HEK293 (cell line): ENCODE data around the gene SLC7A1.

Experiments used
- BCL11A ChIP-seq: fragments of 450-650 bp; formaldehyde crosslinking; IDR thresholded peaks from 2 replicates; pipeline ENCODE4 v1.5.1; 2016; ENCODE audit warnings: low read depth, missing biosample characterization, missing genetic modification characterization
- CTCF ChIP-seq: fragments of 450-650 bp; formaldehyde crosslinking; IDR thresholded peaks from 2 replicates; pipeline ENCODE4 v1.5.1; 2016; ENCODE audit warnings: missing biosample characterization, missing genetic modification characterization
- GFI1B ChIP-seq: fragments of 450-650 bp; formaldehyde crosslinking; IDR thresholded peaks from 2 replicates; pipeline ENCODE4 v1.5.1; 2016; ENCODE audit warnings: missing biosample characterization, missing genetic modification characterization
- MYNN ChIP-seq: fragments of 450-650 bp; formaldehyde crosslinking; IDR thresholded peaks from 2 replicates; pipeline ENCODE4 v1.5.1; 2016; ENCODE audit warnings: missing biosample characterization, missing genetic modification characterization, borderline replicate concordance
- SCRT2 ChIP-seq: fragments of 450-650 bp; formaldehyde crosslinking; IDR thresholded peaks from 2 replicates; pipeline ENCODE4 v1.5.1; 2016; ENCODE audit warnings: missing biosample characterization, missing genetic modification characterization
- YY1 ChIP-seq: fragments of 450-650 bp; formaldehyde crosslinking; IDR thresholded peaks from 2 replicates; pipeline ENCODE4 v1.5.1; 2018; ENCODE audit warnings: missing biosample characterization, missing genetic modification characterization
- ZNF23 ChIP-seq: fragments of 450-650 bp; formaldehyde crosslinking; IDR thresholded peaks from 2 replicates; pipeline ENCODE4 v1.5.1; 2016; ENCODE audit warnings: missing biosample characterization, missing genetic modification characterization, borderline replicate concordance
- ZNF394 ChIP-seq: fragments of 450-650 bp; formaldehyde crosslinking; IDR thresholded peaks from 2 replicates; pipeline ENCODE4 v1.5.1; 2016; ENCODE audit warnings: missing biosample characterization, missing genetic modification characterization, mild to moderate bottlenecking, moderate library complexity, borderline replicate concordance
- ZNF416 ChIP-seq: fragments of 450-650 bp; formaldehyde crosslinking; IDR thresholded peaks from 2 replicates; pipeline ENCODE4 v1.5.1; 2016; ENCODE audit warnings: missing biosample characterization, missing genetic modification characterization
- ZNF585B ChIP-seq: fragments of 450-650 bp; formaldehyde crosslinking; IDR thresholded peaks from 2 replicates; pipeline ENCODE4 v1.5.1; 2016; ENCODE audit warnings: missing biosample characterization, missing genetic modification characterization
- ZNF621 ChIP-seq: fragments of 450-650 bp; formaldehyde crosslinking; IDR thresholded peaks from 2 replicates; pipeline ENCODE4 v1.5.1; 2017; ENCODE audit warnings: missing biosample characterization, missing genetic modification characterization

- TF ChIP-seq CTCF (tag by site-specific recombination) (no peak), YY1 (tag by site-specific recombination) (no peak), SCRT2 (tag by site-specific recombination) (no peak), MYNN (tag by site-specific recombination) (no peak), ZNF394 (no peak), BCL11A (tag by site-specific recombination) (no peak), ZNF416 (tag by site-specific recombination) (no peak), GFI1B (tag by site-specific recombination) (no peak), ZNF23 (tag by site-specific recombination) (no peak), ZNF621 (tag by site-specific recombination) (no peak), ZNF585B (tag by site-specific recombination) (no peak)
These were observed 105.6 kb downstream of the SLC7A1 start for GRCh38 chr13:29489650-29490560.
